WTC11 (cell line): ENCODE measurements around the gene SCN4A.

ENCODE experiments used
- ATF2 ChIP-seq: sonication (generic); formaldehyde crosslinking; IDR thresholded peaks from 2 replicates; pipeline ENCODE4 v1.8.1; 2022; ENCODE audit warnings: low read depth, missing genetic modification reagents, borderline replicate concordance
- CTCF ChIP-seq: fragments of 200-600 bp; IDR thresholded peaks from 2 replicates; pipeline ENCODE4 v1.8.0; 2022; ENCODE audit warnings: antibody characterized with exemption
- FOXJ3 ChIP-seq: sonication (generic); formaldehyde crosslinking; IDR thresholded peaks from 2 replicates; pipeline ENCODE4 v1.9.0; 2021; ENCODE audit warnings: missing genetic modification reagents, mild to moderate bottlenecking, borderline replicate concordance
- GABPB1 ChIP-seq: sonication (generic); formaldehyde crosslinking; IDR thresholded peaks from 2 replicates; pipeline ENCODE4 v1.8.1; 2023; ENCODE audit warnings: mild to moderate bottlenecking, missing genetic modification reagents
- IRF1 ChIP-seq: sonication (generic); formaldehyde crosslinking; IDR thresholded peaks from 2 replicates; pipeline ENCODE4 v1.8.0; 2023; ENCODE audit warnings: missing genetic modification reagents
- JUN ChIP-seq: sonication (generic); formaldehyde crosslinking; IDR thresholded peaks from 2 replicates; pipeline ENCODE4 v1.8.0; 2023; ENCODE audit warnings: mild to moderate bottlenecking, missing genetic modification reagents
- MAX ChIP-seq: sonication (generic); formaldehyde crosslinking; IDR thresholded peaks from 2 replicates; pipeline ENCODE4 v1.8.0; 2022; ENCODE audit warnings: mild to moderate bottlenecking, missing genetic modification reagents
- SMAD3 ChIP-seq: sonication (generic); formaldehyde crosslinking; IDR thresholded peaks from 2 replicates; pipeline ENCODE4 v1.8.0; 2022; ENCODE audit warnings: missing genetic modification reagents, mild to moderate bottlenecking, borderline replicate concordance
- SMAD4 ChIP-seq: sonication (generic); formaldehyde crosslinking; IDR thresholded peaks from 2 replicates; pipeline ENCODE4 v1.8.0; 2022; ENCODE audit warnings: mild to moderate bottlenecking, missing genetic modification reagents
- TCF7 ChIP-seq: sonication (generic); formaldehyde crosslinking; IDR thresholded peaks from 2 replicates; pipeline ENCODE4 v1.8.0; 2022; ENCODE audit warnings: mild to moderate bottlenecking, low read depth, missing genetic modification reagents, moderate library complexity
- USF1 ChIP-seq: sonication (generic); formaldehyde crosslinking; IDR thresholded peaks from 2 replicates; pipeline ENCODE4 v1.8.0; 2022; ENCODE audit warnings: mild to moderate bottlenecking, missing genetic modification reagents

GRCh38 chr17:63974594-63975192, 2.0 kb upstream of the SCN4A start:
- TF ChIP-seq USF1 (no peak), FOXJ3 (no peak), CTCF (no peak), ATF2 (CRISPR knock-in tag) (no peak), MAX (no peak), JUN (no peak), SMAD3 (CRISPR knock-in tag) (no peak), TCF7 (no peak), GABPB1 (CRISPR knock-in tag) (no peak), IRF1 (CRISPR knock-in tag) (no peak), SMAD4 (CRISPR knock-in tag) (no peak)
